Heart left ventricle (tissue), 16 donors: ENCODE results near the gene NIPSNAP2. TPM values are rescaled to one million over a fixed set of nuclear protein-coding genes. Genes with fewer than 3 reads are reported as not detected.

Experiments
- ATAC-seq, 4 donors: fragments of 200-7000 bp; cut with Tn5 transposase; one replicate each; pipeline ENCODE4 v1.9.1; 2020 to 2022; ENCODE audit warnings: moderate library complexity in 4 of 4, mild to moderate bottlenecking in 3 of 4, moderate number of reproducible peaks in 1 of 4
- DNase-seq, 5 donors: peaks; one replicate each; pipeline ENCODE4 v3.0.0-alpha.2; 2020
- H3K27ac ChIP-seq, 12 donors: fragments of 200-600 bp; sonication (generic) in 4 of 12; one replicate each; pipeline versions ENCODE4 v1.5.0 to v1.8.0; 2016 to 2022; ENCODE audit warnings: mild to moderate bottlenecking in 2 of 12
- H3K27me3 ChIP-seq, 9 donors: fragments of 200-600 bp; sonication (generic) in 2 of 9; one replicate each; pipeline versions ENCODE4 v1.5.1 to v1.8.0; 2016 to 2022; ENCODE audit warnings: mild to moderate bottlenecking in 3 of 9
- H3K36me3 ChIP-seq, 9 donors: fragments of 200-600 bp; sonication (generic) in 2 of 9; one replicate each; pipeline versions ENCODE4 v1.5.0 to v1.8.0; 2018 to 2022; ENCODE audit warnings: mild to moderate bottlenecking in 2 of 9
- H3K4me1 ChIP-seq, 12 donors: fragments of 200-600 bp; sonication (generic) in 4 of 12; one replicate each; pipeline versions ENCODE4 v1.5.0 to v1.8.0; 2016 to 2022; ENCODE audit warnings: mild to moderate bottlenecking in 3 of 12
- H3K4me3 ChIP-seq, 12 donors: fragments of 200-600 bp; sonication (generic) in 4 of 12; one replicate each; pipeline versions ENCODE4 v1.5.0 to v1.8.0; 2017 to 2022; ENCODE audit warnings: mild to moderate bottlenecking in 9 of 12, moderate library complexity in 4 of 12
- H3K9me3 ChIP-seq, 12 donors: fragments of 200-600 bp; sonication (generic) in 4 of 12; one replicate each; pipeline versions ENCODE4 v1.5.0 to v1.8.0; 2016 to 2022; ENCODE audit warnings: mild to moderate bottlenecking in 1 of 12
- CTCF ChIP-seq, 12 donors: fragments of 200-600 bp; sonication (generic) in 4 of 12; IDR thresholded peaks; one replicate each; pipeline versions ENCODE4 v1.5.0 to v1.8.0; 2018 to 2022; ENCODE audit warnings: antibody characterized with exemption in 12 of 12, mild to moderate bottlenecking in 5 of 12
- POLR2A ChIP-seq, 2 donors: fragments of 450-650 bp; IDR thresholded peaks; one replicate each; pipeline ENCODE4 v1.6.1; 2017; ENCODE audit warnings: antibody characterized with exemption in 2 of 2, mild to moderate bottlenecking in 2 of 2, moderate library complexity in 2 of 2
- WGBS, 4 donors: extraction: QIAGEN DNeasy Blood & Tissue Kit in 2 of 4; methylation state at CpG; one replicate each; pipeline versions ENCODE4 v1.1.5 to v1.1.7; 2013 to 2018; 5-methylcytosine and 5-hydroxymethylcytosine counted together
- intact Hi-C, 10 donors: fragments of 100-400 bp; cut with DNase I; formaldehyde crosslinking; loops; one replicate each; pipeline versions ENCODE4 v1.11.1 to v1.14.2; 2022
- polyA plus RNA-seq, 2 donors: library from polyadenylated mRNA; stranded (reverse); fragments of 200-250 nt; gene quantifications; one replicate each; pipeline ENCODE4 v1.2.3, GENCODE V29; 2013
- total RNA-seq, 9 donors: library from RNA; depleted of rRNA in 2 of 9; stranded (reverse); fragments of >200 nt in 2 of 9; fragmentation: NEBNext Ultra II Directional in 3 of 9; extraction: Animal tissue kit (Norgen Biotek cat#: 25700) in 3 of 9; gene quantifications; one replicate each; pipeline versions ENCODE4 v1.1.0 to v1.2.4, GENCODE V29; 2016 to 2023
- donor health status: ischemic (EF 13 %, LVEDD 7.1; RV severe dilation, severe dysfunction).
- donor health status: healthy with polysubstance abuse.
- donor health status: DM: no; HTN: yes; CAD: no.
- donor health status: DM: no; HTN: no; CAD: no.
- donor health status: ischemic (EF 25% LVEDD 6.9; RV normal size, moderate dysfunction).
- donor health status: ischemic (EF 25% LVEDD 5.7; RV mildly dilated, moderate dysfunction).
- donor health status: healthy.
- donor health status: DM: yes; HTN: yes; CAD: no.
- donor health status: ischemic (EF 35%, LVEDD 5.7; RV mildly dilated, moderate dysfunction).
- donor health status: nonischemic (EF 11% LVEDD 7.7; RV severe dilation, severe dysfunction).
- donor health status: DM: yes; HTN: yes; CAD: no.
- donor health status: PGD.
- donor health status: ischemic (EF 29% LVEDD 5.4; RV normal size, mild dysfunction).
- donor health status: nonischemic (EF 23%, LVEDD 6.1; RV moderate dilation, normal function).

Gene NIPSNAP2
- total and polyA plus RNA-seq, 11 donors: 119 to 529 (median 294) TPM

GRCh38 chr7:55931421-55932151, 32.8 kb upstream of the NIPSNAP2 start:
- no peak for ATAC-seq
- peaks cover 0 to 29% (median 12%) of the 10 kb centered on the region in 12 donors for H3K9me3 ChIP-seq
- no peaks in the 10 kb centered on the region for H3K27me3 ChIP-seq
- no peaks in the 10 kb centered on the region for H3K4me1 ChIP-seq
- no peak for TF ChIP-seq POLR2A (IDR thresholded peaks at IDR 0.05)
- no peak for TF ChIP-seq CTCF (IDR thresholded peaks at IDR 0.05)
- intact Hi-C loops: no loop called here
- no peak overlapping the region for H3K4me3 ChIP-seq
- DNase-seq: no peak
- WGBS, 4 donors: 82 to 91% (median 85%) methylated on average over 5 of the region's 5 CpGs
- H3K27ac ChIP-seq: no peak overlapping the region
- peaks cover 0 to 50% (median 0%) of the 10 kb centered on the region in 9 donors for H3K36me3 ChIP-seq

- Histone ChIP-seq H3K9me3 (peaks cover 0 to 81% (median 63%) of the 10 kb centered on the region in 12 donors), H3K4me3 (no peak overlapping the region)
- intact Hi-C loops: loop anchor here in 1 of 10 donors (10.0 kb wide), 1 partner anchor 45 kb away; no protein-coding TSS in a partner anchor
These were observed 24.8 kb upstream of the NIPSNAP2 start for GRCh38 chr7:55939514-55940123.

GRCh38 chr7:55946545-55946944, 17.8 kb upstream of the NIPSNAP2 start:
- no peak overlapping the region for H3K4me3 ChIP-seq
- intact Hi-C loops: loop anchor here in 1 of 10 donors (10.0 kb wide), 1 partner anchor 52 kb away; no protein-coding TSS in a partner anchor
- peaks cover 0 to 4% (median 0%) of the 10 kb centered on the region in 9 donors for H3K36me3 ChIP-seq
- TF ChIP-seq CTCF (IDR thresholded peaks at IDR 0.05) (no peak), POLR2A (IDR thresholded peaks at IDR 0.05) (no peak)
- peaks cover 0 to 2% (median 0%) of the 10 kb centered on the region in 12 donors for H3K4me1 ChIP-seq
- H3K27me3 ChIP-seq: no peaks in the 10 kb centered on the region
- no peak for ATAC-seq
- H3K9me3 ChIP-seq: peaks cover 0 to 18% (median 6%) of the 10 kb centered on the region in 12 donors
- DNase-seq: no peak
- 90 to 95% (median 92%) methylated on average over 5 of the region's 5 CpGs for WGBS, 4 donors
- H3K27ac ChIP-seq: no peak overlapping the region

More at GRCh38 chr7:55939514-55940123, 24.8 kb upstream of the NIPSNAP2 start:
- WGBS, 4 donors: 87 to 99% (median 90%) methylated on average over 7 of the region's 7 CpGs
- no peak for TF ChIP-seq CTCF (IDR thresholded peaks at IDR 0.05)
- TF ChIP-seq POLR2A (IDR thresholded peaks at IDR 0.05): no peak
- H3K4me1 ChIP-seq: no peaks in the 10 kb centered on the region
- DNase-seq (no peak), ATAC-seq (no peak)
- H3K27ac ChIP-seq: no peak overlapping the region
- H3K27me3 ChIP-seq: no peaks in the 10 kb centered on the region
- peaks cover 0 to 40% (median 0%) of the 10 kb centered on the region in 9 donors for H3K36me3 ChIP-seq
